Adrenal gland (tissue), 5 donors: ENCODE results near the gene NUP133.
"Not testable (repeated sequence)": the region's sequence is repeated elsewhere in the genome, so short reads cannot be mapped to it uniquely, and the experiment has no call there.

Source experiments
- CTCF ChIP-seq, 6 experiments: fragments of 450-650 bp in 4 of 6; fragments of 200-600 bp in 2 of 6; sonication (generic) in 1 of 6; IDR thresholded peaks; 1 replicate in 5 of 6; 2 replicates in 1 of 6; pipeline versions ENCODE4 v1.5.1 to v1.8.0; 2016 to 2021; ENCODE audit warnings: antibody characterized with exemption in 6 of 6, mild to moderate bottlenecking in 2 of 6, moderate library complexity in 1 of 6
- POLR2A ChIP-seq, 2 donors: fragments of 450-650 bp; IDR thresholded peaks; one replicate each; pipeline ENCODE4 v1.6.1; 2017; ENCODE audit warnings: antibody characterized with exemption in 2 of 2, mild to moderate bottlenecking in 2 of 2, moderate library complexity in 1 of 2
- donor health status: DM: no; HTN: no; CAD: no.

- not testable (repeated sequence) for TF ChIP-seq CTCF, POLR2A (IDR thresholded peaks at IDR 0.05)
Measured at GRCh38 chr1:229418586-229418985, 89.6 kb downstream of the NUP133 start.
